Prostate gland (tissue), 2 donors: ENCODE data around the gene BNC2. TPM values are rescaled to one million over a fixed set of nuclear protein-coding genes. Genes with fewer than 3 reads are reported as not detected.

Source experiments
- DNase-seq: peaks from one replicate; pipeline ENCODE4 v3.0.0-alpha.2; 2019; ENCODE audit warnings: low spot score
- H3K27ac ChIP-seq, 2 donors: fragments of 200-600 bp; sonication (generic); 2 replicates each; pipeline ENCODE4 v1.5.1; 2017 to 2019
- H3K27me3 ChIP-seq: fragments of 200-600 bp; sonication (generic); replicated peaks from 2 replicates; pipeline ENCODE4 v1.5.1; 2019; ENCODE audit not compliant: insufficient read depth
- H3K36me3 ChIP-seq, 2 donors: fragments of 200-600 bp; sonication (generic); 1 replicate in 1 of 2; 2 replicates in 1 of 2; pipeline versions ENCODE4 v1.5.1 to v1.8.1; 2017 to 2019
- H3K4me1 ChIP-seq: fragments of 200-600 bp; sonication (generic); replicated peaks from 2 replicates; pipeline ENCODE4 v1.5.1; 2019
- H3K4me3 ChIP-seq, 2 donors: fragments of 200-600 bp; sonication (generic); 2 replicates each; pipeline ENCODE4 v1.5.1; 2017 to 2019
- H3K9me3 ChIP-seq: fragments of 200-600 bp; sonication (generic); 2 replicates; pipeline ENCODE4 v1.5.1; 2017
- POLR2A ChIP-seq: fragments of 450-650 bp; IDR thresholded peaks from one replicate; pipeline ENCODE4 v1.6.1; 2016; ENCODE audit warnings: antibody characterized with exemption, mild to moderate bottlenecking
- POLR2AphosphoS5 ChIP-seq: sonication (generic); formaldehyde crosslinking; IDR thresholded peaks from one replicate; pipeline ENCODE4 v1.6.1; 2017; ENCODE audit warnings: antibody characterized with exemption
- WGBS: methylation state at CpG from one replicate; pipeline ENCODE4 v1.1.5; 2018; 5-methylcytosine and 5-hydroxymethylcytosine counted together
- intact Hi-C: fragments of 100-400 bp; cut with DNase I; formaldehyde crosslinking; loops from one replicate; pipeline ENCODE4 v1.14.2; 2022
- total RNA-seq, 2 donors: library from RNA; depleted of rRNA; stranded (reverse); fragments of >200 nt; gene quantifications; one replicate each; pipeline ENCODE4 v1.1.0, GENCODE V29; 2016
- TF ChIP-seq, protein P1 (sequence below), 4 experiments: fragments of 200-600 bp in 2 of 4; fragments of 450-650 bp in 2 of 4; sonication (generic) in 2 of 4; IDR thresholded peaks; 1 replicate in 3 of 4; 2 replicates in 1 of 4; pipeline ENCODE4 v1.5.1; 2016 to 2019; ENCODE audit warnings: antibody characterized with exemption in 4 of 4, mild to moderate bottlenecking in 2 of 4, moderate library complexity in 2 of 4

Gene BNC2
- total RNA-seq, 2 donors from 2014 or later, result 4.9 to 37.2 TPM

DNA sequence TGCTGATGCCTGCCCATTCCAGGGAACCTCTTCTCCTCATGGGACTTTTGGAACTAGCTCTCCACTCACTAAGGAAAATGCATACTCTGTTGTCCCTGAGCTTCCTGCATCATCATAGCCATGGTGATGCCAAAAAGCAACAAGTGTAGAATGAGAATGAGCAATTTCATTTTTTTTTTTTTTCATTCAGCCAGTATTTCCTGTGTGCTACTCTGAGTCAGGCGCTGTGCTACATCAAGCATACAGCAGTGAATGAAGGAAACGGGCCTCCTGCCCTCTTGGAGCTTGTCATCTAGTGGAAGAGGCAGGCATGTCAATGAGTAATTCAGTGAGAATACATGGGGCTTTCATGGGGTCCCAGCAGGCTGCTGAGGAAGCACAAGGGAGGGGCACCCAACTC is 483.1 kb downstream of the BNC2 start:
- no peak for DNase-seq
- H3K27me3 ChIP-seq, result no peaks in the 10 kb centered on the region
- no peaks in the 10 kb centered on the region for H3K36me3 ChIP-seq
- no peak overlapping the region for H3K27ac ChIP-seq
- TF ChIP-seq POLR2AphosphoS5, result no peak
- TF ChIP-seq, protein P1, sequence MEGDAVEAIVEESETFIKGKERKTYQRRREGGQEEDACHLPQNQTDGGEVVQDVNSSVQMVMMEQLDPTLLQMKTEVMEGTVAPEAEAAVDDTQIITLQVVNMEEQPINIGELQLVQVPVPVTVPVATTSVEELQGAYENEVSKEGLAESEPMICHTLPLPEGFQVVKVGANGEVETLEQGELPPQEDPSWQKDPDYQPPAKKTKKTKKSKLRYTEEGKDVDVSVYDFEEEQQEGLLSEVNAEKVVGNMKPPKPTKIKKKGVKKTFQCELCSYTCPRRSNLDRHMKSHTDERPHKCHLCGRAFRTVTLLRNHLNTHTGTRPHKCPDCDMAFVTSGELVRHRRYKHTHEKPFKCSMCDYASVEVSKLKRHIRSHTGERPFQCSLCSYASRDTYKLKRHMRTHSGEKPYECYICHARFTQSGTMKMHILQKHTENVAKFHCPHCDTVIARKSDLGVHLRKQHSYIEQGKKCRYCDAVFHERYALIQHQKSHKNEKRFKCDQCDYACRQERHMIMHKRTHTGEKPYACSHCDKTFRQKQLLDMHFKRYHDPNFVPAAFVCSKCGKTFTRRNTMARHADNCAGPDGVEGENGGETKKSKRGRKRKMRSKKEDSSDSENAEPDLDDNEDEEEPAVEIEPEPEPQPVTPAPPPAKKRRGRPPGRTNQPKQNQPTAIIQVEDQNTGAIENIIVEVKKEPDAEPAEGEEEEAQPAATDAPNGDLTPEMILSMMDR (IDR thresholded peaks at IDR 0.05), result no peak
- TF ChIP-seq POLR2A, result no peak
- no peaks in the 10 kb centered on the region for H3K4me1 ChIP-seq
- no peak overlapping the region for H3K4me3 ChIP-seq
- H3K9me3 ChIP-seq, result no peaks in the 10 kb centered on the region
- 93% methylated on average over 2 of the region's 2 CpGs for WGBS
- intact Hi-C loops, result no loop called here

DNA sequence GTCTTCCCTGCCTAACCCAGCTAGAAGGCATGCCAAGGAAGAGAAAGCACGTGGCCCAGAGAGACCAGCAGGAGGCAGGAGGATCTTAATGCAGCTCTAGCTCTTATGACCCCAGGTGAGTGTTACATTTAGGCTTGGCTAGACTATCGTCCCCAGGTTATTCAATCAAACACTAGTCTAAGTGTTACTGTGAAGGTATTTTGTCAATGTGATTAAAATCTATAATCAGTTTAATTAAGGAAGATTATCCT is 483.7 kb downstream of the BNC2 start:
- WGBS, result 70% methylated on average over 2 of the region's 2 CpGs
- TF ChIP-seq, protein P1 (IDR thresholded peaks at IDR 0.05), result no peak
- TF ChIP-seq POLR2A, result no peak
- TF ChIP-seq POLR2AphosphoS5, result no peak

DNA sequence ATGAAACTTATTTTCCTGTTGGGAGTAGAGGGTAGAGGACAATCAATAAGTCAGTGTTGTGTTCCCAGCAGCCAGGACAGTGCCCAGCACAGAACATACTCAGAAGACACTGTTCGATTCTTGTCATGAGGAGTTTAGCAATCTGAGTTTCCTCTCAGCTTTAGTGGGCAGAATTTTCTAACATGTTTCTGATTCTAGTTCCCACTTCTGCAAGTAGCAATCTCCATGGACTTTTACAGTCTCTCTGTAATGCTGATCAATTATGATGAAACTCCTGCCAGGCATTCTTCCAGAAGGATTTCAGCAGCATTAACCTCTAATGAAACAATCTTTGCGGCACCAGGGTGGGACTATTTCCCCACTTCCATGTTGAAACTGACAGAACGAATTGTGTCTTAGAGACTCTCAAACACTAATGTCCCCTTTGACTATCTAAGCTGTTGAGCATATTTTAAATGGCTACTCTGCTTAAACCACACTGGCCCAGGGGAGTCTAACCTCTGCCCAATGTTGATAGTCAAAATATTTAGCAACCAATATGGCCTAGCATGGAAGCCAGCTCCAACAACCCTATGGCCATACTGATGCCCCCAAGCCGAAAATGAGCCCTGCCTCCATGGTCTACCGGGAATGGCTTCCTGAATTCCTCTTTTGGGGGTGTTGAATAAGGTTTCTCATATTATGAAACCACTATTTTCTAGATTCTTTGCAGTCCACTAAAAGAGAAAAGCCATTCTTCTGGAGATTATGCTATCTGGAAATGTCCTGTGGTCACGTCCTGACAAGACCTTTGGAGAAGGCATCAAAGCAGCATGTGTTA is 484.3 kb downstream of the BNC2 start:
- TF ChIP-seq POLR2A, result no peak
- no peak for TF ChIP-seq POLR2AphosphoS5
- TF ChIP-seq, protein P1 (IDR thresholded peaks at IDR 0.05), result no peak
- H3K27ac ChIP-seq, result no peak overlapping the region
- H3K4me3 ChIP-seq, result no peak overlapping the region
- intact Hi-C loops, result no loop called here
- H3K4me1 ChIP-seq, result no peaks in the 10 kb centered on the region
- H3K27me3 ChIP-seq, result no peaks in the 10 kb centered on the region
- H3K9me3 ChIP-seq, result no peaks in the 10 kb centered on the region
- 85% methylated on average over 6 of the region's 6 CpGs for WGBS
- no peak for DNase-seq
- H3K36me3 ChIP-seq, result no peaks in the 10 kb centered on the region

More for the DNA sequence above, 483.7 kb downstream of the BNC2 start:
- Histone ChIP-seq H3K36me3 (no peaks in the 10 kb centered on the region), H3K4me1 (no peaks in the 10 kb centered on the region), H3K4me3 (no peak overlapping the region), H3K27ac (no peak overlapping the region), H3K27me3 (no peaks in the 10 kb centered on the region), H3K9me3 (no peaks in the 10 kb centered on the region)
- no peak for DNase-seq
- intact Hi-C loops, result no loop called here

DNA sequence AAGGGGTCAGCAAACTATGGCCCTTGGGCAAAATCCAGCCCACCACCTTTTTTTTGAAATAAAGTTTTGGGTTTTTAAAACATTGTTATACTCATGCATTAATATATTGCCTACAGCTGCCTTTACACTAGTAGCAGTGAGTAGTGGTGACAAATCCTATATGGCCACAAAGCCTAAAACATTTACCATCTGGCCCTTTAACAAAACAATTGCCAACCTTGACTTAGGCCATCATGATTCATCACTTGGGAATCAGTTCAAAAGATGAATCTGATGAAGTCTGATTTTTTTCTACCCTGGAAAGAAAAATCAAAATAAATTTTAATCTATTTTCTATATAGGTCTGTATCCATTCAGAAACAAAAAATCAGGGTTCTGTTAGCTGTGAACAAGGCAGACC is 484.9 kb downstream of the BNC2 start:
- TF ChIP-seq POLR2A (no peak), POLR2AphosphoS5 (no peak)
- TF ChIP-seq, protein P1 (IDR thresholded peaks at IDR 0.05), result no peak
- H3K4me1 ChIP-seq, result no peaks in the 10 kb centered on the region
- no peaks in the 10 kb centered on the region for H3K9me3 ChIP-seq
- H3K27ac ChIP-seq, result no peak overlapping the region
- DNase-seq, result no peak
- H3K36me3 ChIP-seq, result no peaks in the 10 kb centered on the region
- intact Hi-C loops, result no loop called here
- H3K27me3 ChIP-seq, result no peaks in the 10 kb centered on the region
- H3K4me3 ChIP-seq, result no peak overlapping the region

DNA sequence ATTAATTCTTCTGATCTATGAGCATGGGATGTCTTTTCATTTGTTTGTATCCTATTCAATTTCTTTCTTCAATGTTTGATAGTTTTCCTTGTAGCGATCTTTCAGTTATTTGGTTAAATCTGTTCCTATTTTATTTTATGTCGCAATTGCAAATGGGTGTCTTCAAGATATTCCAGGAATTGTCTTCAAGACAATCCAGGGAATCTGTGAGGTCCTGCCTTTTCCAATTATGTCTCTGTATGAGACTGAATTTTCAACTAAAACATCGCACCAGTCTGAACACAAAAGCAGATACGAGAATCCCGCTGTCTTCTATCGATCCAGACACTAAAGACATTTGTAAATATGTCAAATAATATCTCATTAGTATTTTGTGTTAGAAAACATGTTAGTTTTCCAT is 485.5 kb downstream of the BNC2 start:
- H3K27me3 ChIP-seq, result no peaks in the 10 kb centered on the region
- TF ChIP-seq POLR2AphosphoS5 (no peak), POLR2A (no peak)
- TF ChIP-seq, protein P1 (IDR thresholded peaks at IDR 0.05), result no peak
- 84% methylated on average over 6 of the region's 6 CpGs for WGBS
- H3K36me3 ChIP-seq, result no peaks in the 10 kb centered on the region
- H3K4me3 ChIP-seq, result no peak overlapping the region
- H3K27ac ChIP-seq, result no peak overlapping the region
- intact Hi-C loops, result no loop called here
- H3K4me1 ChIP-seq, result no peaks in the 10 kb centered on the region
- H3K9me3 ChIP-seq, result no peaks in the 10 kb centered on the region
- DNase-seq, result no peak
